Smooth muscle cell (in vitro differentiated cells): ENCODE results near the gene ANK2. TPM values are rescaled to one million over a fixed set of nuclear protein-coding genes. Genes with fewer than 3 reads are reported as not detected.

Source experiments
- DNase-seq: peaks from one replicate; lab custom pipeline; 2025; ENCODE audit not compliant: unreplicated experiment; lab: John Stamatoyannopoulos, UW
- H2AFZ ChIP-seq: fragments of 200-600 bp; sonication (generic); 2 replicates; pipeline ENCODE4 v1.6.0; 2016; ENCODE audit warnings: antibody characterized with exemption, low read depth, mild to moderate bottlenecking
- H3F3A ChIP-seq: fragments of 200-600 bp; sonication (generic); 2 replicates; pipeline ENCODE4 v1.6.0; 2017; ENCODE audit warnings: antibody characterized with exemption, low read depth
- H3K27ac ChIP-seq: fragments of 200-600 bp; sonication (generic); 2 replicates; pipeline ENCODE4 v1.5.1; 2016; ENCODE audit warnings: low read depth, mild to moderate bottlenecking
- H3K27me3 ChIP-seq: fragments of 200-600 bp; sonication (generic); 2 replicates; pipeline ENCODE4 v1.6.1; 2016; ENCODE audit warnings: low read depth, mild to moderate bottlenecking
- H3K36me3 ChIP-seq: fragments of 200-600 bp; sonication (generic); 2 replicates; pipeline ENCODE4 v1.5.1; 2016; ENCODE audit warnings: low read depth
- H3K4me1 ChIP-seq: fragments of 200-600 bp; sonication (generic); 2 replicates; pipeline ENCODE4 v1.5.1; 2016; ENCODE audit warnings: low read depth
- H3K4me2 ChIP-seq: fragments of 200-600 bp; sonication (generic); 2 replicates; pipeline ENCODE4 v1.6.0; 2016; ENCODE audit warnings: mild to moderate bottlenecking
- H3K4me3 ChIP-seq: fragments of 200-600 bp; sonication (generic); 2 replicates; pipeline ENCODE4 v1.5.1; 2016; ENCODE audit warnings: mild to moderate bottlenecking
- H3K79me2 ChIP-seq: fragments of 200-600 bp; sonication (generic); 2 replicates; pipeline ENCODE4 v1.6.0; 2016; ENCODE audit warnings: low read depth, mild to moderate bottlenecking
- H3K9ac ChIP-seq: fragments of 200-600 bp; sonication (generic); 2 replicates; pipeline ENCODE4 v1.6.0; 2016; ENCODE audit warnings: low read depth
- H3K9me3 ChIP-seq: fragments of 200-600 bp; sonication (generic); replicated peaks from 2 replicates; pipeline ENCODE4 v1.5.1; 2016; ENCODE audit warnings: low read depth
- H4K20me1 ChIP-seq: fragments of 200-600 bp; sonication (generic); 2 replicates; pipeline ENCODE4 v1.6.0; 2016; ENCODE audit warnings: low read depth
- WGBS: methylation state at CpG from one replicate; pipeline ENCODE4 v1.1.7; 2016; ENCODE audit warnings: low lambda C conversion rate; 5-methylcytosine and 5-hydroxymethylcytosine counted together
- polyA plus RNA-seq: library from polyadenylated mRNA; unstranded; fragments of >200 nt; fragmentation: Nextera tagmentation; extraction: Ambion mirVana; gene quantifications from 2 replicates; pipeline ENCODE4 v1.2.1, GENCODE V29; 2016
- total RNA-seq: library from RNA; depleted of rRNA; stranded (reverse); fragments of >200 nt; gene quantifications from 2 replicates; pipeline ENCODE4 v1.2.3, GENCODE V29; 2014
- TF ChIP-seq, protein P1 (sequence below): fragments of 200-600 bp; sonication (generic); IDR thresholded peaks from 2 replicates; pipeline ENCODE4 v1.5.1; 2017; ENCODE audit warnings: borderline replicate concordance, mild to moderate bottlenecking, antibody characterized with exemption; ENCODE audit not compliant: insufficient read depth, poor library complexity, severe bottlenecking

The ANK2 gene
- total and polyA plus RNA-seq, 2 experiments from 2014 or later: 2.2 to 8.1 TPM

DNA sequence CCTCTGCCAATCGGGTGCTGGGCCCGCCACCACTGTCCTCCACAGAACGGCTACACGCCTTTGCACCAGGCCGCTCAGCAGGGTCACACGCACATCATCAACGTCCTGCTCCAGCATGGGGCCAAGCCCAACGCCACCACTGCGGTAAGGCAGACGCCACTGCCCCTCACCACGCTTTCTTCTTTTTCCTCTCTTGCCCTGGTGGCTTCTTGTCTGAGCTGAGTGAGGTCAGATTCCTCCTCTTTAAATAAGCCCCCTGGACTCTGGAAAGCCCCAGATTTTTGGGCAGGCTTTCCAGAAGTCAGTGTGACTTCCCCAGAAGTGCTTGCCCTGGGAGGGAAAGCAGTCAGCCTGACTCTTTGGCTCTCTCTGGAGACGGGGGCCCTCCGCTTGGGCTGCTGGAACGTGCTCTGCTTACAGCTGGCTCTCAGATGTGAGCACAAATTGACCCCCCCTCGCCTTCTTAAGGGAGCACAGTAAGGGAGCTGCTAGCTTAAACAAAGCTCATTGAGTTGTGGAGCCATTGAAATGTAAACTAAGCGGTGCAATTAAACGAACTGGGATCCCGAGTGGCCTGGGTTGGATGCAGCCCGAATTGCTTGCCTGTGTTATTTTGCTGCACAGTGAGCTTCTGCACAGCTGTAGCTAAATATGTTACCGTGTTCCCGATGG lies 243.1 kb downstream of the ANK2 start:
- Histone ChIP-seq H3K9ac (no peak overlapping the region), H3K79me2 (no peaks in the 10 kb centered on the region), H3K9me3 (no peaks in the 10 kb centered on the region), H2AFZ (no peak overlapping the region), H3K4me3 (no peak overlapping the region), H4K20me1 (no peaks in the 10 kb centered on the region), H3K27ac (no peak overlapping the region), H3K36me3 (no peaks in the 10 kb centered on the region), H3K27me3 (no peaks in the 10 kb centered on the region), H3F3A (no peaks in the 10 kb centered on the region), H3K4me2 (no peak overlapping the region), H3K4me1 (peaks cover 40% of the 10 kb centered on the region)
- WGBS: 65% methylated on average over 21 of the region's 21 CpGs
- TF ChIP-seq, protein P1, sequence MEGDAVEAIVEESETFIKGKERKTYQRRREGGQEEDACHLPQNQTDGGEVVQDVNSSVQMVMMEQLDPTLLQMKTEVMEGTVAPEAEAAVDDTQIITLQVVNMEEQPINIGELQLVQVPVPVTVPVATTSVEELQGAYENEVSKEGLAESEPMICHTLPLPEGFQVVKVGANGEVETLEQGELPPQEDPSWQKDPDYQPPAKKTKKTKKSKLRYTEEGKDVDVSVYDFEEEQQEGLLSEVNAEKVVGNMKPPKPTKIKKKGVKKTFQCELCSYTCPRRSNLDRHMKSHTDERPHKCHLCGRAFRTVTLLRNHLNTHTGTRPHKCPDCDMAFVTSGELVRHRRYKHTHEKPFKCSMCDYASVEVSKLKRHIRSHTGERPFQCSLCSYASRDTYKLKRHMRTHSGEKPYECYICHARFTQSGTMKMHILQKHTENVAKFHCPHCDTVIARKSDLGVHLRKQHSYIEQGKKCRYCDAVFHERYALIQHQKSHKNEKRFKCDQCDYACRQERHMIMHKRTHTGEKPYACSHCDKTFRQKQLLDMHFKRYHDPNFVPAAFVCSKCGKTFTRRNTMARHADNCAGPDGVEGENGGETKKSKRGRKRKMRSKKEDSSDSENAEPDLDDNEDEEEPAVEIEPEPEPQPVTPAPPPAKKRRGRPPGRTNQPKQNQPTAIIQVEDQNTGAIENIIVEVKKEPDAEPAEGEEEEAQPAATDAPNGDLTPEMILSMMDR: no peak
- no peak for DNase-seq

DNA sequence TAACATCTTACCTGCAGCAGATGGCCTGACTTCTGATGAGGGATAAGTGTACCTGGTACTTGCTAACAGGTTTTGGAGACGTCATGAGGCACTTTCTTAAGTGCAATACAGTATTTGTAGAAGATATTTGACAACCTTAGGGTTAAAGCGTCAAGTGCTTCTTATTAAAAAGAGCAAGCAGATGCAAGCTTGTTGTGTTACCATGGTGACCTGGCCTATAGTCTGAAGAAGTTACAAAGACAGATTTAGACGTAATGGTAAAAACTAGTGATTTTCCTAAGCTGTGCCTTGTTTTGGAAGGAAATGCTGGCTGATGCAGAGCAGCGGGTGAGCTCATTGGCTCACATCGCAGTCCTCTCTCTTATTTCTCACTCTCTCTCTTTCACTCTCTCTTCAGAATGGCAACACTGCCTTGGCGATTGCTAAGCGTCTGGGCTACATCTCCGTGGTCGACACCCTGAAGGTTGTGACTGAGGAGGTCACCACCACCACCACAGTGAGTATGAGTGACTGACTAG lies 243.6 kb downstream of the ANK2 start:
- Histone ChIP-seq H3K4me3 (no peak overlapping the region), H3K9me3 (no peaks in the 10 kb centered on the region), H3K9ac (no peak overlapping the region), H3F3A (no peaks in the 10 kb centered on the region), H3K36me3 (no peaks in the 10 kb centered on the region), H2AFZ (no peak overlapping the region), H3K27me3 (no peaks in the 10 kb centered on the region), H3K27ac (no peak overlapping the region), H4K20me1 (no peaks in the 10 kb centered on the region), H3K79me2 (no peaks in the 10 kb centered on the region), H3K4me2 (no peak overlapping the region), H3K4me1 (peaks cover 40% of the 10 kb centered on the region)
- TF ChIP-seq, protein P1: no peak
- no peak for DNase-seq
- WGBS: 78% methylated on average over 9 of the region's 9 CpGs

DNA sequence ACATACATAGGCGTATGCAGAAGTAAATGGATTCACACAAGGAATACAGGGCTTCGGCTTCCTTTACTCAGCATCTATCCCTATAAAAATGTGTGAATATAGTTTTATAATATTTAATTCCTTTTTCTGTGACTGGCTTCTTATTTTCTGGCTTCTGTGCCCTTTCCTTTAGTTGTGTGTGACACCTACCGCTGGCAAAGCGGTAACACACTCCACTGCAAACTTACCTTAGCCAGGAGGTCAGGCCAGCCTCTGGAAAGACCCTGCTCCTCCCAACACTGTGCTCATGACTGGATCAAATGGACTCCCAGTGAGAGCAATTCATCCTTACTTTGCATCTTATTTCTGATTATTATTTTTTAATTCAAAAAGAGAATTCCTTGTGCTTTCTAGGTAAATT lies 244.2 kb downstream of the ANK2 start:
- TF ChIP-seq, protein P1: no peak
- Histone ChIP-seq H3K27me3 (no peaks in the 10 kb centered on the region), H3F3A (no peaks in the 10 kb centered on the region), H4K20me1 (no peaks in the 10 kb centered on the region), H3K9ac (no peak overlapping the region), H3K79me2 (no peaks in the 10 kb centered on the region), H3K4me1 (peaks cover 40% of the 10 kb centered on the region), H3K27ac (no peak overlapping the region), H3K4me2 (no peak overlapping the region), H3K36me3 (no peaks in the 10 kb centered on the region), H2AFZ (no peak overlapping the region), H3K9me3 (no peaks in the 10 kb centered on the region), H3K4me3 (no peak overlapping the region)
- no peak for DNase-seq
- 97% methylated on average over 4 of the region's 4 CpGs for WGBS

DNA sequence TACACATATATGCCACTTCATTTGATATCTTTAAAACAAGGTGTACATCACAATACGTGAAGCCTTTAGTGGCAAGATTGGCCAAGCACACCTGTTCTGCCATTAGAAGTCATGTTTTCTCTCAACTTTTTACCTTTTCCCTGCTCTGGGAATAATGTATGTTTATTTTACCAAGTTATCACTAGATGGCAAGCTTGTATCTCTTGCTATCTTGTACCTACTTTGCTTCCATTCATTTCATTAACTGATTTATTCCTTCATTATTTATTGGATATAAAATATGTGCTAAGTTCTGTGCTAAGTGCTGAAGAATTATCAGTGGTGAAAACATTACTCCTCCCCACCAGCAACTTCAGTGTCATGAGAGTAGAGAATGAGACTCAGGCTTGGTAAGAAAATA lies 245.5 kb downstream of the ANK2 start:
- Histone ChIP-seq H3K9ac (no peak overlapping the region), H4K20me1 (no peaks in the 10 kb centered on the region), H3F3A (no peaks in the 10 kb centered on the region), H3K27me3 (no peaks in the 10 kb centered on the region), H3K4me3 (no peak overlapping the region), H3K27ac (no peak overlapping the region), H3K4me1 (peaks cover 40% of the 10 kb centered on the region), H3K9me3 (no peaks in the 10 kb centered on the region), H3K4me2 (no peak overlapping the region), H3K36me3 (no peaks in the 10 kb centered on the region), H3K79me2 (no peaks in the 10 kb centered on the region), H2AFZ (no peak overlapping the region)
- TF ChIP-seq, protein P1: no peak
- 92% methylated on average over 1 of the region's 1 CpG for WGBS
- no peak for DNase-seq
